Astrocyte (in vitro differentiated cells and primary cell): ENCODE results near the gene ZMYM1. TPM values are rescaled to one million over a fixed set of nuclear protein-coding genes. Genes with fewer than 3 reads are reported as not detected.

ENCODE experiments used
- DNase-seq: peaks from one replicate; pipeline ENCODE4 v3.0.0-alpha.2; 2010; ENCODE audit warnings: low read depth
- FAIRE-seq: peaks from 2 replicates; lab custom pipeline; 2011; peaks lifted over from hg19 to GRCh38; lab: Jason Lieb, UNC
- H2AFZ ChIP-seq: 2 replicates; pipeline ENCODE4 v1.6.0; 2012; ENCODE audit warnings: low read depth, low read length, inconsistent platforms
- H3K27ac ChIP-seq: 2 replicates; pipeline ENCODE4 v1.5.1; 2011; ENCODE audit warnings: low read depth, low read length, inconsistent platforms
- H3K27me3 ChIP-seq: 2 replicates; pipeline ENCODE4 v1.6.0; 2011; ENCODE audit warnings: low read length, inconsistent platforms; ENCODE audit not compliant: insufficient read depth
- H3K36me3 ChIP-seq: 2 replicates; pipeline ENCODE4 v1.5.1; 2011; ENCODE audit warnings: low read length, inconsistent platforms; ENCODE audit not compliant: insufficient read depth
- H3K4me1 ChIP-seq: 2 replicates; pipeline ENCODE4 v1.5.1; 2011; ENCODE audit warnings: low read length, inconsistent platforms; ENCODE audit not compliant: insufficient read depth
- H3K4me2 ChIP-seq: 2 replicates; pipeline ENCODE4 v1.6.0; 2012; ENCODE audit warnings: low read length, inconsistent platforms
- H3K4me3 ChIP-seq: 2 replicates; pipeline ENCODE4 v1.5.1; 2011; ENCODE audit warnings: low read depth, mild to moderate bottlenecking, low read length, inconsistent platforms; ENCODE audit not compliant: insufficient read depth
- H3K79me2 ChIP-seq: 2 replicates; pipeline ENCODE4 v1.6.0; 2012; ENCODE audit warnings: mild to moderate bottlenecking, low read length, inconsistent platforms; ENCODE audit not compliant: insufficient read depth
- H3K9ac ChIP-seq: 2 replicates; pipeline ENCODE4 v1.6.0; 2012; ENCODE audit warnings: mild to moderate bottlenecking, low read length, inconsistent platforms
- H3K9me3 ChIP-seq: 2 replicates; pipeline ENCODE4 v1.5.1; 2012; ENCODE audit warnings: low read depth, mild to moderate bottlenecking, low read length, inconsistent platforms; ENCODE audit not compliant: insufficient read depth
- H4K20me1 ChIP-seq: 2 replicates; pipeline ENCODE4 v1.6.0; 2012; ENCODE audit warnings: low read length, inconsistent platforms; ENCODE audit not compliant: insufficient read depth
- H3K27ac Mint-ChIP-seq: one replicate; pipeline ENCODE4 v1.8.0; 2021; ENCODE audit warnings: mild to moderate bottlenecking, mixed read lengths; ENCODE audit not compliant: unreplicated experiment
- H3K27me3 Mint-ChIP-seq: one replicate; pipeline ENCODE4 v1.8.0; 2021; ENCODE audit warnings: low read depth, mixed read lengths; ENCODE audit not compliant: unreplicated experiment
- H3K36me3 Mint-ChIP-seq: one replicate; pipeline ENCODE4 v1.8.0; 2021; ENCODE audit warnings: low read depth, mixed read lengths; ENCODE audit not compliant: unreplicated experiment
- H3K4me1 Mint-ChIP-seq: one replicate; pipeline ENCODE4 v1.8.0; 2021; ENCODE audit warnings: low read depth, mixed read lengths; ENCODE audit not compliant: unreplicated experiment
- H3K4me3 Mint-ChIP-seq: one replicate; pipeline ENCODE4 v1.8.0; 2021; ENCODE audit warnings: mild to moderate bottlenecking, moderate library complexity, mixed read lengths; ENCODE audit not compliant: unreplicated experiment
- H3K9me3 Mint-ChIP-seq: one replicate; pipeline ENCODE4 v1.8.0; 2021; ENCODE audit warnings: mild to moderate bottlenecking, mixed read lengths; ENCODE audit not compliant: unreplicated experiment
- CTCF ChIP-seq: IDR thresholded peaks from 2 replicates; pipeline ENCODE4 v1.5.1; 2011; ENCODE audit warnings: low read depth, mild to moderate bottlenecking, inconsistent platforms, low read length, moderate library complexity; ENCODE audit not compliant: insufficient read depth
- EZH2 ChIP-seq: IDR thresholded peaks from 2 replicates; pipeline ENCODE4 v1.6.1; 2012; ENCODE audit warnings: mild to moderate bottlenecking, low read length, inconsistent platforms; ENCODE audit not compliant: insufficient read depth
- total RNA-seq: library from RNA; stranded (reverse); gene quantifications from 2 replicates; pipeline ENCODE4 v1.2.1, GENCODE V29; 2021

The ZMYM1 gene
- total RNA-seq, 1 donor from 2014 or later: 15.1 TPM

DNA sequence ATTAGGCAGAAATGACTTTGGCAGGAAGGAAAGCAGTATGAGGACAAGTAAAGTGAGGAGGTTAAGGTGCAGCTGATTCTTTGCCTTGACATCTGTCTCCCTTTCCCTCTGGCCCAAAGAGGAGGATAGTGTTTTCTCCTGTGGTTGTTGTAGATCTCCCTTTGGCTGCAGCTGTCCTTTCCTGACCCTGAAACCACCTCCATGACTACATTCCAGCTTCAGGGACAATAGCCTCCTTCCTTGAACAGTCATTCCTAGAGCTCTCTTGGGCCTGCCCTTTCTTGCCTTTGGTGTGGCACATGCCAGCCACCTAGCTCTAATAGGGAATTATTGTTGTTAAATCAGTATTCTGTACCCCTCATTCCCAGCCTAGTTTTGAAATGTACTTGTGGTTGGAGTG is 6.2 kb downstream of the ZMYM1 start:
- DNase-seq (peak; percentile 19), FAIRE-seq (no peak)
- no peak overlapping the region for H3K4me3 ChIP-seq
- peak overlapping the region; percentile 6 for H3K4me2 ChIP-seq
- Mint-ChIP-seq H3K9me3 (no peaks in the 10 kb centered on the region), H3K4me1 (peaks cover 4% of the 10 kb centered on the region), H3K36me3 (peaks cover 3% of the 10 kb centered on the region), H3K4me3 (no peak overlapping the region), H3K27me3 (no peaks in the 10 kb centered on the region), H3K27ac (no peak overlapping the region)
- H4K20me1 ChIP-seq: peaks cover 9% of the 10 kb centered on the region
- H3K36me3 ChIP-seq: no peaks in the 10 kb centered on the region
- TF ChIP-seq EZH2: no peak
- H3K79me2 ChIP-seq: peaks cover 81% of the 10 kb centered on the region
- no peaks in the 10 kb centered on the region for H3K9me3 ChIP-seq
- H2AFZ ChIP-seq: no peak overlapping the region
- H3K27ac ChIP-seq: no peak overlapping the region
- H3K9ac ChIP-seq: no peak overlapping the region
- no peaks in the 10 kb centered on the region for H3K27me3 ChIP-seq
- peaks cover 4% of the 10 kb centered on the region for H3K4me1 ChIP-seq

DNA sequence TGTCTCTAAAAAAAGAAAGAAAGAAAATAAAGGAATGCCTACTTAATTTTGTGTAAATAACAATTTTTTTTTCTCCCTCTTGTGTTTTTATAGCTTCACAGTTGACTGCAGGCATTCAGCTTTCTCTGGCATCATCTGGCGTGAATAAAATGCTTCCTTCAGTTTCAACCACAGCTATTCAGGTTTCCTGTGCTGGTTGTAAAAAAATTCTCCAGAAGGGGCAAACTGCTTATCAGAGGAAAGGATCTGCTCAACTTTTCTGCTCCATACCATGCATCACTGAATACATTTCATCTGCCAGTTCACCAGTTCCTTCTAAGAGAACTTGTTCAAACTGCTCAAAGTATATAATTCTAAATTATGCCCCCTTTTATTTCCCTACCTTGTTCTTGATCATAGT is 18.0 kb downstream of the ZMYM1 start:
- FAIRE-seq: no peak

DNA sequence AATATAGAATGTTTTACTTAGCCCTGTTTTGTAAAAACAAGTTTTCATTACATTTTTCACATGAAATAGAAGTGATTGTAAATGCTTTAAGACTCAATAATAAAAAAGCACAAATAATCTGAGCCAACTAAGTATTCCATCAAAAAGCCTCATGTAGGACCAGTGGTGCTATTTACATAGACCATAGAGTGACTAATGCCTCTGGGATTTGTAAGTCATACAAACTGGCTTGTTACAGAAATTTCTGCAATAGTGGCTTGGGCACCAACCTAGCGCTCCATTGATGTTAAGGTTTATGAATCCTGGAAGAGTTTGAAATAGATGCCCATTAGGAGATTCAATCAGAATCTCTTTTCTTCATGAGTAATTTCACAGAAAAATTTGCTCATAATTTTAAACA is 31.9 kb downstream of the ZMYM1 start:
- no peak overlapping the region for H3K27ac ChIP-seq
- no peaks in the 10 kb centered on the region for H3K27me3 ChIP-seq
- Mint-ChIP-seq H3K9me3 (no peaks in the 10 kb centered on the region), H3K27ac (no peak overlapping the region), H3K36me3 (no peaks in the 10 kb centered on the region), H3K4me1 (peaks cover 4% of the 10 kb centered on the region), H3K4me3 (no peak overlapping the region), H3K27me3 (no peaks in the 10 kb centered on the region)
- no peak overlapping the region for H2AFZ ChIP-seq
- no peaks in the 10 kb centered on the region for H3K79me2 ChIP-seq
- FAIRE-seq (peak; percentile 76), DNase-seq (peak; percentile 83)
- no peak overlapping the region for H3K4me3 ChIP-seq
- TF ChIP-seq CTCF (no peak), EZH2 (no peak)
- no peak overlapping the region for H3K4me2 ChIP-seq
- H3K36me3 ChIP-seq: peaks cover 7% of the 10 kb centered on the region
- no peaks in the 10 kb centered on the region for H3K9me3 ChIP-seq
- no peaks in the 10 kb centered on the region for H4K20me1 ChIP-seq
- peaks cover 2% of the 10 kb centered on the region for H3K4me1 ChIP-seq
- no peak overlapping the region for H3K9ac ChIP-seq

More for the DNA sequence above, 18.0 kb downstream of the ZMYM1 start:
- Histone ChIP-seq H3K36me3 (peaks cover 24% of the 10 kb centered on the region), H3K9ac (no peak overlapping the region), H4K20me1 (no peaks in the 10 kb centered on the region), H3K4me2 (no peak overlapping the region), H3K27ac (no peak overlapping the region), H3K27me3 (no peaks in the 10 kb centered on the region), H3K79me2 (peaks cover 7% of the 10 kb centered on the region), H3K4me1 (no peaks in the 10 kb centered on the region), H3K9me3 (no peaks in the 10 kb centered on the region), H3K4me3 (no peak overlapping the region), H2AFZ (no peak overlapping the region)
- Mint-ChIP-seq H3K4me3 (no peak overlapping the region), H3K36me3 (peaks cover 10% of the 10 kb centered on the region), H3K27me3 (no peaks in the 10 kb centered on the region), H3K9me3 (no peaks in the 10 kb centered on the region), H3K27ac (no peak overlapping the region), H3K4me1 (peaks cover 4% of the 10 kb centered on the region)
- DNase-seq: peak; percentile 54
- TF ChIP-seq EZH2: no peak
- TF ChIP-seq CTCF: no peak
